Cardiac septum (tissue), 1 donor: ENCODE data around the gene FMNL2. TPM values are rescaled to one million over a fixed set of nuclear protein-coding genes. Genes with fewer than 3 reads are reported as not detected.

Experiments
- DNase-seq: peaks from one replicate; pipeline ENCODE4 v3.0.0-alpha.2; 2020; ENCODE audit warnings: low spot score
- intact Hi-C: fragments of 100-400 bp; cut with DNase I; formaldehyde crosslinking; loops from one replicate; pipeline ENCODE4 v1.14.0; 2022
- total RNA-seq: library from RNA; stranded (reverse); fragmentation: NEBNext Ultra II Directional; extraction: Animal tissue kit (Norgen Biotek cat#: 25700); gene quantifications from one replicate; pipeline ENCODE4 v1.2.1, GENCODE V29; 2021
- donor health status: DM: no; HTN: no; CAD: no.

Gene FMNL2
- total RNA-seq, 1 donor from 2014 or later: 6.2 TPM

DNA sequence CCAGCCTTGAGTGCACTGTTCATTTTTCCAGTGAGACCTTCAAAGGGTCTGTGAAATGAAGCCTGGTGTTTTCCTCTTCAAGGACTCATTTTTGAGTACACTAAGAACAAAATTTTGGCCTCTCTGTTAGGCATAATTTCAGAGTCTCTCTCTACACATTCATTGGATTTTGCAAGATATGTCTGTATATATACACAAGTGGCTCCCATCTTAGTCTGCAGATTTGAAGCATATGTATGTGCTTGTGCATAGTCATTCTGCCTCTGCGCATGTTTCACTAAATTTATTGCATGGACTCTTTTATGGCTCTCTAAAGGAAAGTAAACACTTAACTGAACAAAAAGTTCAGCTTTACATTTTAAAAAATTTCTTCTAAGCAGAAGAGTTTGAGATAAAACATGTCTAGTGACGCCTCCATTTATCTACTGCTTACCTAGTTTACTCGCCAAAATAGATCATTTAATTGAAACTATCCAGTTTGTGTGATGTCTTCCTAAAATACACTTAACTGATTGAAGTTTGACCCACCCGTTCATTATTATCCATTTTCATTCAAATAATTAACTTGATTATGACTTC, 145.9 kb downstream of the FMNL2 start:
- intact Hi-C loops: no loop called here
- DNase-seq: no peak

DNA sequence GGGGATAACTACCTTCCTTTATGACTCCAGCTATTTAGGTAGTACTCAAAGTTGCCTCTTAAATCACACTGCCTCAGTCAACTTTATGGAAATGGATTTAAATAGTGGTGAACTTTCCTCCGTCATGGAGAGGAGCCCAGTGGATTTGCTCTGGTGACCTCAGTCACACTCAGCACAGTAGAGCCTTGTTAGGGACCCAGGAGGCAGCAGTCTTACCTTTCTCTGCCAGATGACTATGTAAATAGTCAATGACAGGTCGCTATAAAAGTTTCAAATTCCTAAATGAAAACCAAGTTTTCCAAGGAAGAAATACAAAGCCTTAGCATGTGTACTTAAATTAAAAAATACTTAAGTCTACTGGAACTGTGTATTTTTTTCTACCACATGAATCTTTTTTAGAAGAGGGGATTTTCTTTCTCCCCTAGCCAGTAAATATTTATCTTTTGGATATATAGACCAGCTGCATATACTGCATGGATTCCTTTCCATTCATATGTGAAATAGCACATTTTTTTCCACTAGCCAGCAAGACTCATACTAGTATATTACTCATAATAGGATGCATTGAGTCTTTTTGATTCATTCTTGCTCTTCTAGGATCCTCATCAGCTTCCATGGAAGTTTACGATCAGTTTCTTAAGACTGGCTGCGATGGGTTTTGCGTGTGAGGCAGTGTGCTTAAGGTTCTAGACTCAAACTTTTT, 147.1 kb downstream of the FMNL2 start:
- intact Hi-C loops: no loop called here
- DNase-seq: no peak

DNA sequence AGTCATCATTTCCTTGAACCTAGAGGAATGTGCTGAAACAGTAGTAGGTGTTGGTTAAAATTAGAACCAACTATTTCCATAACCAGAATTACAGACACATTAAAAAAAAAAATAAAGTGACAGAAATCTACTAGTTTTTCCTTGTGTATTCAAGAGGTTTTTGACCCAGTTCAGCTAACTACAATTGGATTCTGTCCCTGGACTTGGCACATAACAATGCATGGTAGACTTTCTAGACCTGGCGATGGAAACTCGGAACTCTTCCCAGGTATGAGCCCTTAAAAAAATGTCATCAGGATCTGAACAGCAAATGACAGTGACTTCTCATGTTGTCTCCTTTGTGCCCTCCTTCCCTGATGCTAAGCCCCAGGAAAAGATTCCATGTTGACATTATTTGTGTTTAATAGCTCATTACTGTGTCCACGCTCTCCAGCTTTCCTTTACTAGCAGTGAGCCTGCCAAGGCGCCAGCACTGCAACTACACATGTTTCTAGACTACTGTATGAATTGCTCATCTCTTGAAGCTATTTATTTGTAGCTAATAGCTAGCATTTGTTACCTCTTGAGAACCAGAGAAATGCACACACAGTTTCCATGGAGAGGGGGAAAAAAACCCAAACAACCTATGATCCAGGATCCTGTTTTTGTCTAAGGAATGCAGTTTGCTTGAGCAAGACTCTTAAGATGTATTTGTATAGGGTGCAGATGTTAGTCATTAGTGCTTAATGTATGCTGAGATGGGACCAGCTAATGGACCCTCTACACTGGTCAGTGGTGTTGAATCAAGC, 148.5 kb downstream of the FMNL2 start:
- no peak for DNase-seq
- intact Hi-C loops: no loop called here

DNA sequence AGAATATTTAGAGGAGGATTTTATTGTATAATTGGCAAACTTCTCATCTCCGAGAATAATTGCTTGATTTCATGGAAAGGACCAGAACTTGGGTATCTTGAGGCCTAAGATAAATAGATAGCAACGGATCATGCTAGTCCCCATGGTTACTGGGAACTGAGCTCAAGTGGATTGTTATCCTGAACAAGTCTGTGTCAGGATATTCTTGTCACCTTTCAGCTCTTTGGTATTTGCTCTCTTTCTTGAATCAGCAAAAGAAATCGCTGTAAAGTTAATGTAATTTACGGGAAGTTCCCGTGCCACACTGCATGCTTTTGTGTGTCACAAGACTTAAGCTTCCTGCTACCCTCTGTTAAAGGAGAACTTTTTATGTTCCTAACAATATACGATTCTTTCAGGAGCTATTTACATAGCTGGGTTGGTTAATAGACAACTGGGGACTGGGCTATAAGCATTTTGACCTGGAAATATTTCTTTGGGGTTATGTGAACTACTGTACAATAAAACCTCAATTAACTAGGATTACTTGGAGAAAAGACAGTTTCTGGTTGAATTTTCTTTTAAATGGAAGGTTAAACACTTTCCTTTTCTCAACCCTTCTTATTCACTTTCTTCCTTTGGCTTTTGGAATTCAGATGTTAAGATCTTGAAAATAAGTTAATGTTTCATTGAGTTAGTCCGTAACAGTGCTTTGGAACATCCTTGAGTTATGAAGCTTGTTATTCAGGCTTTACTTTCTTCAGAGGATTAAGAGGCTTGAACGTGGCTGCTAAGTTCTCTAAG, 151.2 kb downstream of the FMNL2 start:
- DNase-seq: no peak
- intact Hi-C loops: no loop called here

DNA sequence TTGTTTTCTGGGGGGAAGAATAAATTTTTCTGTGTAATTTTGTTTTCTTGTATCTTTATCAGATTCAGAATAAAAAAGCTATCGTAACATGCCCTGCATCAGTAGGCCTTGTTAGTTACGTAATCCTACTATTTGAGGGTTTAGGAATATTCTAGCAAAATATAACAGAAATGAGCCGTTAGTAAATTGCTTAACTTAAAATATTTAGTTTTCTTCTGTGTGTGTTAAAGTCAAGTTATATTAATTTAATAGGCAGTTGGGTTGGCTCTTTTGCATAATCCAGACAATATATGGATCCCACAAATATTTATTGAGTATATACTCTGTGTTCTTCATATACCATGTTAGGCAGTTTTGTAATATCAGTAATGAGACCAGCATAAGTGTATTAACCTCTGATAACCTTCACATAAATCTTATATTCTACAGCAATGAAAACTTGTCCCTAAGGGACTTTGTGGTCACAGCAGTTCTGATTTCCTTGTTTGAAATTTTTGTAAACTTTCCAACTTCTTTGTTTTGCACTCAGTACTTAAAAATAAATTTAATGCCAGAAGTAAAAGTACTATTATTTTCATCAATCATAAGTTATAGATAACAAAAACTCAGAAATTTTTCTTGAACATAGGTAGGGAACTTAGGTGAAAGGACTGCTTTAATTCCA, 151.9 kb downstream of the FMNL2 start:
- DNase-seq: no peak
- intact Hi-C loops: no loop called here

DNA sequence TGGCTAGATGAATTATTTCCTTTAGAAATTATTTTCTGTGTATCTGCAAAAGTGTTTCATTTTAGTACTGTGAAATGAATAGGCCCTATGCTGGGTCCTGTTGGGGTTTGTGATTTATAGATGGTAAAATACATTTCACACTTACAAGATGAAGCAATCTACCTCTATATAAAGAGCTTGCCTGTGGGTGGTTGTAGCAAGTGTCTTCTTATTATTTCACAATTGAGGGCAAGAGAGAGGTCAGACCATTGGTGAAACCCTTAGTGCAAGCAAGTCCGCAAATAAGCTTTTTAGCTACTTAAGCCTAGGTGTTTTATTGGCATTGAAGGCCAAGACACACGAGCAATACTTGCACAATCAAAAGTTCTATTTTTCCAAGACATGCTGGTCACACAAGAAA, 153.1 kb downstream of the FMNL2 start:
- DNase-seq: no peak
- intact Hi-C loops: no loop called here

DNA sequence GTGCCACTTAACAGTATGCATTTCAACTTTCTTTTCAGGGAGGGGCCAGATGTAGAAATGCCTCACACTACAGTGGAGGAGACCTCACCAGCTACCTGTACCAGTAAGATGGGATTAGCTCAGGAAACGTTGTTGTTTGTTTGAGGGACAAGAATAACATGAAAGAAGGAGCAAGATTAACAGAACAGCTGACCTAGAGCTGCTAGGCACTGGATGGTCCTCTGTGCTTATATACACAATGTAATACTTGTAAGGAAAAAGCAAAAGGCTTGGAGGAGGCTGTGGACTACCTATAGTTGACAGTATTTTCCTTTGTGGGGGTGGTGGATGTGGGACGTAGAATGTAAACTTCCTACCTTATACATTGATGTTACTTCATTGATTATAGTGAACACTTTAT, 154.4 kb downstream of the FMNL2 start:
- intact Hi-C loops: no loop called here
- no peak for DNase-seq

DNA sequence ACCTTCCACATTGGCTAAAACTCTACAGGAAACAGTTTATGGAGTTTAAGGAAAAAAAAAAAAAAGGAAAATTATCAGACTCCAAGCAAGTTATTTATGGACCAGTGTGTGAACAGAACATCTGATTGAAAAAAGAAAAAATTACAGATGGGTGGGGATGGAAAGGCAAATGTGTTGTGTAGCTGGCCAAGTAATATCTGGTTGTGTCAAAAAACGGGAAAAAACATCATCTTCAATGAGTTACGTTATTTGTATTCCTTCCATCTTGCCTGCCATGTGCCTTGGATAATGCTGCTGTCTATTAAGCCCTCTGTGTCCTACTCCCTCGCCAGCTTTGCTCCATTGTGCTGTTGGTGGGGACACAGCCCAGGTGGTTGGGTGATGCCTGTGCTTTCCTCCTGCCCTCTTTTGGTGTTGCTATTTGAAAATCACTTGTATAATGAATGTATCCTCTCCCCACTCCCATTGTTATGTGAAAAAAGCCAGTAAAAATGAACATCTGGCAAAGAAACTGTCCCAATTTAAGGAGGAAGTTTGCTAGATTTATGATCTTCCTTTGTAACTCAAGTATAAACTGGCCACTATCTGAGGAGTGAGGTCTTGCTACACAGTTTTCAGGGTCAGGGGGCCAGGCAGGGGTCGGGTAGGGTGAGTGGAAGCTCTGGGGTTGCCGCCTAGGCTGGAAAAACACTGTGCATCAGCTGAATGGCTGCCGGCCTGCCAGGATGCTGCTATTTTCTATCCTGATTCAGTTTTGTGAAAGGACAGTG, 155.9 kb downstream of the FMNL2 start:
- DNase-seq: no peak
- intact Hi-C loops: no loop called here

DNA sequence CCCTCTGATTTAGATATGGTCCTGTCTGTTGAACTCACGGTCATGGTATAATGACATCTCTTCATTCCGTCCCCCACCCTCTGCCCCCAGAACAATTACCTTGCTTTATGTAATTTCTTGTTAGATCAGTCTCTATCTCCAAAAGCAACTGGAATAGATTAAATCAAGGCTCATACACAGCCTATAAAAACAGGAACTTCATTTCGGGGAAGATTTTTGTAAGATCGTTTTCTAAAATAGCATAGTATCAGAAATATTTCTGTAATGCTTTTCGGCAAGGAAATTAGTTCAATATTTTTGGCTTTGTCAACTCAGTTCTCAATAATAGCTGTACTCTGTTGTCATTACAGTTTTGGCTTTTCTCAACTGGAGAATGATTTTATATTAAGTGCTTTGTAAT, 157.2 kb downstream of the FMNL2 start:
- intact Hi-C loops: no loop called here
- no peak for DNase-seq

DNA sequence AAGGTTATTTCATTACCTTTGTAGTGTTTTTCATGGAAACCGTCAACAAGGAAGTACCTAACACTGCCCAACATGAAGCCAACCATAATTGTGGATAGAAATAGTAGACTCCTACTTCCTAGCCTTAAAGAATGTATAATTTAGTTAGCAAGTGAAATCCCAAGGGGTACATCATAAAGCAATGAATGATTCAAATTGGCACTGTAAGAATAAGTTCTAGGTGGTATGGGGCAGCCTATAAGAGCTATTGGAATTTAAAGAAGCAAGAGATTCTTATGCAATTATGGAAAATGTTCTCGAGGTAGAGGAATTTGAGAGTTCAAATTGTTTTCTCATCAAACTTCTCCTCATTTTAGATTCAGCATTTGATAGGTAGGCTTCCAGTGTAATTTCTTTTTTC, 157.9 kb downstream of the FMNL2 start:
- intact Hi-C loops: no loop called here
- DNase-seq: no peak

DNA sequence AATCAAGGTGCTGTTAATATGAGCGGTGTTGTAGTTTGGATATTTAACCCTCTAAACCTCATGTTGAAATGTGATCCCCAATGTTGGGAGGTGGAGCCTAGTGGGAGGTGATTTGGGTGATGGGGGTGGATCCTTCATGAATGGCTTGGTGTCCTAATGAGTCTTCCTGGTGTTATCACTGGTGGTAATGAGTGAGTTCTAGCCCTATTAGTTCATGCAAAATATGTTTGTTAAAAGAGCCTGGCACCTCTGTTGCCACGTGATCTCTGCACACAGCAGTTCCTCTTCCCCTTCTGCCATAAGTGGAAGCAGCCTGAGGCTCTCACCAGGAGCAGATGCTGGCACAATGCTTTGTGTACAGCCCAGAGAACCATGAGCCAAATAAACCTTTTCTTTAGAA, 158.4 kb downstream of the FMNL2 start:
- no peak for DNase-seq
- intact Hi-C loops: no loop called here

DNA sequence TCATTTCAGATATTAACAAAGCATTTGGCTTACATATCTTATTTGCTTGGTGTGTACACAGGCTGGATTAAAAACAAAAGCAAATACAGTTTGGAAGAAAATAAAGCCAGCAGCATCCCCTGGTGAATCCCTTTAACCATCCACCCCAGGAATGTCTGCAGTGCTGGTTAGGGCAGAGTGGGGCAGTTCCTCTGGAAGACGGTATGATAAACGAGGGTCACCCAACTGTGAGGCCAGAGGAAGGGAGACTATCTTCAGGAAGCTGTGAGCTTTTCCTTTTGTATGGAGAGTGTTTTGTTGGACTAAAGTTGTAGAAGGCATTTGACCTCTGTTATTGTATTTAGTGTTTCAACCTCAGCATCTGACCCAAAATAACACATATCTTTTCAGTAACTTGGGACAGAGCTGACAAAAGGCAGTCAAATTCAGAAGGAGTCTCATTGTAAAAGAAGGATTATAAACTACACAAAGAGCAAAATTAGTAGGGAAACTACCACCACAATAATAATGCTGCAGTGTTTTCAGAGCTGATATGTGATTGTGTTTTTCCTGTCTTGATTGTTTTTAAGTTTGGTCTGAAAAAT, 159.1 kb downstream of the FMNL2 start:
- DNase-seq: no peak
- intact Hi-C loops: no loop called here

DNA sequence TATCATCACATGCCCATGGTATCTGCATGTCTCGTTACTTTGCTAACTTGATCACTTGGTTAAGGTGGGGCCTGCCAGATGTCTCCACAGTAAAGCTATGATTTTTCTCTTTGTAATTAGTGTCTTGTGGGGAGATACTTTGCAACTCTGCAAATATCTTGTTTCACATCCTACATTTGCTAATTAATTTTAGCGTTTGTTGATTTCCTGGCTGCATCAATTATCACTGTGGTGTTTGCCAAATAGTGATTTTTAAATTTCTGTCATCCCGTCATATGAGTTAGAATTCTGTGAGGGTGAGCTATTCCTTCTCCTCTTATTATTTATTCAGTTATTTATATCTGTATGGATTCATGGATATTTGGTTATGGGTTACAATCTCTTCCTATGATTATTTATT, 161.4 kb downstream of the FMNL2 start:
- intact Hi-C loops: no loop called here
- DNase-seq: no peak

DNA sequence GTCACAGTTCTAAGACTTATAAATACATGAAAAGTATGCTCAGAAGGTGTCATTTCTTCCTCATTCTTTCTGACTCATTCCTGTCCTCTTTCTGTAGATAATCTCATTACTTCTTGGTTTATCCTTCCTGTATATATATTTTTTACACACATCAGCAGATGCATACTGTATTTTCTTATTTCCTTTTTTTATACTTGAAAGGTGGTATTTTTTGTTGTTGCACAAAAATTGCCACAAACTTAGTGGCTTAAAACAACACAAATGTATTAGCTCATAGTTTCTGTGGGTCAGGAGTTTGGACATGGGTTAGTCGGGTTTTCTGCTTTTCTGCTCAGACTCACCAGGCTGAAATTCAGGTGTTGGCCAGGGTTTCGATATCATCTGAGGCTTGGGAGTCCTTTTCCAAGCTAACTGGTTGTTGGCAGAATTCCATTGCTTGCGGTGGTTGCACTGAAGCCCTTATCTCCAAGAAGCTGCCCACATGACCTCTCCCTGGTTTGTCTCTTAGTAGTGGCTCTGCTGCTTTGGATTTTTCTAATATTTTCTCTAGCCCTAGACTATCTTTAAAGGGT, 162.6 kb downstream of the FMNL2 start:
- DNase-seq: no peak
- intact Hi-C loops: no loop called here

DNA sequence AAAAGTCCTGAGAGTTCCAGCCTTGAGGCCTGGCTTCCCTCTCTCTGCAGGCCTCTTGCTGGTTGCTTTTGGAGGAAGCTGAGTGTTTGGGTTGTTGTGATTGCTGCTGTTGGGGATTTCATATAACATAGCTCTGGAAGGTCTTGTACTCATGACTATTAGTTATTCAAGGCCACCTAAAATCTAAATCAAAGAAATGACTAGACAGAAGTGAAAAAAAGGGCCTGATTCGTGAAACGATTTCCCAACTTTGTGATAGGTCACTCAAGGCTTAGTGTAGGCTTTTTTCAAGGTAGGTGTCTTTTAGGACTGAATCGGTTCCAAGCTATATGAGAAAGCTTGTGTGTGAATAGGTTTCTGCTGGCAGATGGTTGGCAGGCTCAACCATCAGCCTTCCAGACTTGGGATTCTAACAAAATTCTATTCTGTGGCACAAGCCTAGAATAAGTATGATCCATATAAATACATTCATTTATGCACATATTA, 164.4 kb downstream of the FMNL2 start:
- intact Hi-C loops: no loop called here

DNA sequence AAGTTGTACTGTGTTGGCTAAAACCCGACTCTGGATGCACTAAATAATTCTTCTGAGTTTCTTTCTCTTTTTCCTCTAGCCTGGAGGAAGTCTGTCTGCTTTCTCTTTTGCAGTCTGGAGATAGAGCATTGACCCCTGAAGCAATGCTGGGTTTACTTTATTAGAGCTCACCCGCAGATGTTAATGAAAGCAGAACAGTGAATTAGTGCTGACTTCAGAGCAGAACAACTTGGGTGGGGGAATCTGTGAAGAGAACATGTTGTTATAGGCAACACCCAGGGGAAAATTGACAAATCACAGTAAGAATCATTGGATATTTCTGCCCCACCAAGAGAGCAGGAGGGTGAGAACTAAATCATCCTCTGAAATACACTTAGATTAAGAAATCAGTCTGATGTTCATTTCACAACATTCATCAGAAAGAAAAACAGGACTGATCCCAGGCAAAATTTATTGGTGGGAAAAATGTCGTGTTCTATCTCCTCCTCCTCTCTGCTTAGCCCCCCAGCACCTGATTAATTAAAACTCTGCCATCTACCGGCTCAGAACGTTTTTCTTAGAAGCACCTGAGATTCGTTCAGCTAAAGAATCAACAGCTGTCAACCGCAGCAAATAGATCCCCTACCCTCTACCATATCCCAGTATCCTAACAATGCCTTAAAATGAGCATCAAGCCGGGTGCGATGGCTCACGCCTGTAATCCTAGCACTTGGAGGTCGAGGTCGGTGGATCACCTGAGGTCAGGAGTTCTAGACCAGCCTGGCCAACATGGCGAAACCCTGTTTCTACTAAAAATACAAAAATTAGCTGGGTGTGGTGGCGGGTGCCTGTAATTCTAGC, 165.1 kb downstream of the FMNL2 start:
- intact Hi-C loops: no loop called here
- DNase-seq: no peak

More for the DNA sequence above, 164.4 kb downstream of the FMNL2 start:
- DNase-seq: no peak

DNA sequence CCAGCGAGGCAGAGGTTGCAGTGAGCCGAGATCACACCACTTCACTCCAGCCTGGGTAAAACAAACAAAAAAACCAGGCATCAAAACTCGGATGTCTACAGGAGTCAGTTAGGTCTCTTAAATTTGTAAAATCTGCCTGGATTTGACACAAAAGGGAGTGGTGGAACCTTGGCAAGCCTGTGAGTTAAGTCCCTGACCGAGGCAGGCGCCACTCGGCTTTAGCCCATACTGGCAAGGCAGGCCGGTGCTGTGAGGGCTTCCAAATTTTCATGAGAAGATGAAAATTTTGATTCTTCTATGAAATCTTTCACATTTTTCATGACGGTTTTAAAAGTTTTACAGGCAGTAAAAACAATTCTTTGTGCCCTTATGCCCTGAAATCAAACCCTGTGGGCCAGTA, 165.8 kb downstream of the FMNL2 start:
- DNase-seq: no peak
- intact Hi-C loops: no loop called here
